Parathyroid adenoma (tissue), 2 donors: ENCODE results near the gene ADCY3.

Source experiments
- H2AFZ ChIP-seq: fragments of 300-600 bp; sonication (generic); one replicate; pipeline ENCODE4 v1.7.0; 2017; ENCODE audit warnings: antibody characterized with exemption, mild to moderate bottlenecking
- H3K27ac ChIP-seq: fragments of 300-600 bp; sonication (generic); one replicate; pipeline ENCODE4 v1.7.0; 2017
- H3K27me3 ChIP-seq: fragments of 300-600 bp; sonication (generic); one replicate; pipeline ENCODE4 v1.7.0; 2017; ENCODE audit warnings: low read length; ENCODE audit not compliant: control insufficient read depth, insufficient read depth
- H3K36me3 ChIP-seq: fragments of 300-600 bp; sonication (generic); one replicate; pipeline ENCODE4 v1.7.0; 2017; ENCODE audit warnings: low read length; ENCODE audit not compliant: control insufficient read depth, insufficient read depth
- H3K4me1 ChIP-seq: fragments of 300-600 bp; sonication (generic); one replicate; pipeline ENCODE4 v1.7.0; 2017; ENCODE audit warnings: control low read depth
- H3K4me2 ChIP-seq: fragments of 300-600 bp; sonication (generic); one replicate; pipeline ENCODE4 v1.7.0; 2017; ENCODE audit warnings: low read length
- H3K4me3 ChIP-seq: fragments of 300-600 bp; sonication (generic); one replicate; pipeline ENCODE4 v1.7.0; 2017; ENCODE audit warnings: low read depth, low read length
- H3K79me2 ChIP-seq: fragments of 300-600 bp; sonication (generic); one replicate; pipeline ENCODE4 v1.7.0; 2017; ENCODE audit warnings: control low read depth
- H3K9ac ChIP-seq: fragments of 300-600 bp; sonication (generic); one replicate; pipeline ENCODE4 v1.7.0; 2017; ENCODE audit warnings: mild to moderate bottlenecking
- H3K9me3 ChIP-seq: fragments of 300-600 bp; sonication (generic); one replicate; pipeline ENCODE4 v1.7.0; 2017; ENCODE audit warnings: low read length; ENCODE audit not compliant: control insufficient read depth
- CTCF ChIP-seq: fragments of 300-600 bp; sonication (generic); IDR thresholded peaks from one replicate; pipeline ENCODE4 v1.7.0; 2017; ENCODE audit warnings: antibody characterized with exemption, mild to moderate bottlenecking
- donor health status: primary hyperparathyroidism.

Gene ADCY3

GRCh38 chr2:24871852-24872333 is 48.1 kb downstream of the ADCY3 start:
- H3K4me1 ChIP-seq = peaks cover 11% of the 10 kb centered on the region
- no peaks in the 10 kb centered on the region for H3K27me3 ChIP-seq
- H3K4me2 ChIP-seq = no peak overlapping the region
- peak overlapping the region; percentile 59 for H3K27ac ChIP-seq
- H3K9me3 ChIP-seq = no peaks in the 10 kb centered on the region
- no peaks in the 10 kb centered on the region for H3K79me2 ChIP-seq
- TF ChIP-seq CTCF = no peak
- no peaks in the 10 kb centered on the region for H3K36me3 ChIP-seq
- H2AFZ ChIP-seq = peak overlapping the region; percentile 78
- H3K4me3 ChIP-seq = no peak overlapping the region
- no peak overlapping the region for H3K9ac ChIP-seq

- no peaks in the 10 kb centered on the region for H3K27me3 ChIP-seq
- H3K4me2 ChIP-seq = no peak overlapping the region
- peak overlapping the region; percentile 59 for H3K27ac ChIP-seq
- H2AFZ ChIP-seq = peak overlapping the region; percentile 78
- peaks cover 11% of the 10 kb centered on the region for H3K4me1 ChIP-seq
- no peak overlapping the region for H3K9ac ChIP-seq
- H3K36me3 ChIP-seq = no peaks in the 10 kb centered on the region
- no peak overlapping the region for H3K4me3 ChIP-seq
- H3K9me3 ChIP-seq = no peaks in the 10 kb centered on the region
- no peaks in the 10 kb centered on the region for H3K79me2 ChIP-seq
- no peak for TF ChIP-seq CTCF
These were observed 48.9 kb downstream of the ADCY3 start for GRCh38 chr2:24870891-24871705.

- Histone ChIP-seq H3K27ac (no peak overlapping the region), H3K4me1 (peaks cover 11% of the 10 kb centered on the region), H3K4me2 (no peak overlapping the region), H3K9me3 (no peaks in the 10 kb centered on the region), H3K36me3 (no peaks in the 10 kb centered on the region), H2AFZ (no peak overlapping the region), H3K4me3 (no peak overlapping the region), H3K79me2 (no peaks in the 10 kb centered on the region), H3K9ac (no peak overlapping the region), H3K27me3 (no peaks in the 10 kb centered on the region)
- TF ChIP-seq CTCF = no peak
These were observed 49.6 kb downstream of the ADCY3 start for GRCh38 chr2:24870440-24870839.

- H3K9me3 ChIP-seq = no peaks in the 10 kb centered on the region
- H3K4me2 ChIP-seq = no peak overlapping the region
- no peak overlapping the region for H3K27ac ChIP-seq
- no peak overlapping the region for H3K9ac ChIP-seq
- no peak overlapping the region for H2AFZ ChIP-seq
- no peak overlapping the region for H3K4me3 ChIP-seq
- TF ChIP-seq CTCF = no peak
- no peaks in the 10 kb centered on the region for H3K27me3 ChIP-seq
- H3K36me3 ChIP-seq = no peaks in the 10 kb centered on the region
- peaks cover 6% of the 10 kb centered on the region for H3K4me1 ChIP-seq
- H3K79me2 ChIP-seq = no peaks in the 10 kb centered on the region
These were observed 53.1 kb downstream of the ADCY3 start for GRCh38 chr2:24866946-24867345.

GRCh38 chr2:24863641-24864040 is 56.4 kb downstream of the ADCY3 start:
- Histone ChIP-seq H3K4me1 (no peaks in the 10 kb centered on the region), H3K9ac (no peak overlapping the region), H3K27me3 (no peaks in the 10 kb centered on the region), H3K79me2 (no peaks in the 10 kb centered on the region), H2AFZ (no peak overlapping the region), H3K4me2 (no peak overlapping the region), H3K4me3 (no peak overlapping the region), H3K9me3 (no peaks in the 10 kb centered on the region), H3K27ac (no peak overlapping the region), H3K36me3 (no peaks in the 10 kb centered on the region)
- no peak for TF ChIP-seq CTCF
